ENCODE data around the gene DNAL1.

GRCh38 chr14:73724696-73725095, 79.9 kb downstream of the DNAL1 start:
- TF ChIP-seq POLR2A (IDR thresholded peaks at IDR 0.05; ENCODE audit: low read depth, low read length) (no peak), POLR2AphosphoS5 (IDR thresholded peaks at IDR 0.05; ENCODE audit: low read depth, low read length) (0 out of 2 replicates have a peak, but pooled peaks have one; percentile 1), TAF1 (IDR thresholded peaks at IDR 0.05; ENCODE audit: low read depth, low read length) (no peak)

Data from GM12891 (cell line).